Measurements from ENCODE around the gene THAP4. TPM values are rescaled to one million over a fixed set of nuclear protein-coding genes. Genes with fewer than 3 reads are reported as not detected.

THAP4 gene
- total and polyA plus RNA-seq, 2 of the 13 experiments (the other 11 are each of a cell fraction or from before 2014, with no cell fraction given), result 59.7 to 75.7 TPM

DNA sequence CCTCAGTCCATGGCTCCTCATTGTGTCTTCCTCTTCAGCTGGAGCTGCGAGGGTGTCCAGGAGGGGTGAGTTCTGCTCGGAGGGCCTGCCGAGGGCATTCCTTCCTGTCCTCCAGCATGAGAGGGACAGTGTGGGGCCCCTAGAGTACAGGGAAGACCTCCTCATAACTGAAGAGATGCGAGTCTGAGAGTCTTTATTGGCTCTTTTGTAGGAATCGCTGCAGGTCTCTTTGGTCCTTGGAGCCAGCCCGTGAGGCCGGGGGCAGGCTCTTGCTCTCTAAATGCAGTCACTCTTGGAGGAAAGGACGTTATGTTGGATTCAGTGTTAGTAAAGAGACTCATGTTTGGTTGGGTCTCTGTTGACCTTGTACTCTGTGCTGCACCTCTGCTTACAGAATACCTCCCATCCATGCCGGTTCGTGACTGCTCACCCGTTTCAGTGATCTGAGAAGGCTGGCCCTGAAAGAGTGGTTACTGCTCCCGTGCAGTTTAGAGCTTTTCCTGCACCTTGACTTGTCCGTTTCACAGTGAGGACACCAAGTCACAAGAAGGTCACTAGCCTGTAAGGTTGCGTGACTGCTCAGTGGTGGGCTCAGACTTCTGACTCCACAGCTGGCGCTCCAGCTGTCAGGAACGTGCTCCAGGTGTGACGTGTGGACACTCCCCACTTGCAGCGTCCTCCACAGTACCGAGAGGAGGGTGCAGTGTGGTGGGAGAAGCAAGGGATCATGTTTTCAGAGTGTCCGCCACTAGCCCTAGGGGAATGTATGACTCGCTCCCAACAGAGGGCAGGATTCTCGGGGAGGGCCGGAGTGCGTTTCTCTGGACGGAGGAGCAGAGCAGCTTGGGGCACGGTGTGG lies 8.3 kb upstream of the THAP4 start (continued):
- TF ChIP-seq PHB2 (IDR thresholded peaks at IDR 0.05; ENCODE audit: partially characterized antibody), result no peak
- TF ChIP-seq ZNF839 (CRISPR knock-in tag; IDR thresholded peaks at IDR 0.05; ENCODE audit: borderline replicate concordance), result peak; percentile 53; the same call in 1 of the 2 replicates
- TF ChIP-seq, protein P1, sequence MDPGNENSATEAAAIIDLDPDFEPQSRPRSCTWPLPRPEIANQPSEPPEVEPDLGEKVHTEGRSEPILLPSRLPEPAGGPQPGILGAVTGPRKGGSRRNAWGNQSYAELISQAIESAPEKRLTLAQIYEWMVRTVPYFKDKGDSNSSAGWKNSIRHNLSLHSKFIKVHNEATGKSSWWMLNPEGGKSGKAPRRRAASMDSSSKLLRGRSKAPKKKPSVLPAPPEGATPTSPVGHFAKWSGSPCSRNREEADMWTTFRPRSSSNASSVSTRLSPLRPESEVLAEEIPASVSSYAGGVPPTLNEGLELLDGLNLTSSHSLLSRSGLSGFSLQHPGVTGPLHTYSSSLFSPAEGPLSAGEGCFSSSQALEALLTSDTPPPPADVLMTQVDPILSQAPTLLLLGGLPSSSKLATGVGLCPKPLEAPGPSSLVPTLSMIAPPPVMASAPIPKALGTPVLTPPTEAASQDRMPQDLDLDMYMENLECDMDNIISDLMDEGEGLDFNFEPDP (CRISPR knock-in tag; conservative IDR thresholded peaks at IDR 0.05), result no peak
- TF ChIP-seq ZNF607 (CRISPR knock-in tag; IDR thresholded peaks at IDR 0.05; ENCODE audit: borderline replicate concordance), result peak; percentile 81; the same call in 1 of the 2 replicates
- TF ChIP-seq NPAS2 (CRISPR knock-in tag; IDR thresholded peaks at IDR 0.05; ENCODE audit: borderline replicate concordance), result no peak
- peak; percentile 69 for TF ChIP-seq NR2F6 (IDR thresholded peaks at IDR 0.05)
- TF ChIP-seq NR2F6 (CRISPR knock-in tag; IDR thresholded peaks at IDR 0.05), result peak; percentile 36; the same call in 1 of the 2 replicates
- no peak; the same call in 1 of the 2 replicates for TF ChIP-seq ZNF124 (CRISPR knock-in tag; IDR thresholded peaks at IDR 0.05)
- peak; percentile 85; the same call in 1 of the 2 replicates for TF ChIP-seq MTF2 (CRISPR knock-in tag; IDR thresholded peaks at IDR 0.05; ENCODE audit: borderline replicate concordance)
- TF ChIP-seq, protein P2, sequence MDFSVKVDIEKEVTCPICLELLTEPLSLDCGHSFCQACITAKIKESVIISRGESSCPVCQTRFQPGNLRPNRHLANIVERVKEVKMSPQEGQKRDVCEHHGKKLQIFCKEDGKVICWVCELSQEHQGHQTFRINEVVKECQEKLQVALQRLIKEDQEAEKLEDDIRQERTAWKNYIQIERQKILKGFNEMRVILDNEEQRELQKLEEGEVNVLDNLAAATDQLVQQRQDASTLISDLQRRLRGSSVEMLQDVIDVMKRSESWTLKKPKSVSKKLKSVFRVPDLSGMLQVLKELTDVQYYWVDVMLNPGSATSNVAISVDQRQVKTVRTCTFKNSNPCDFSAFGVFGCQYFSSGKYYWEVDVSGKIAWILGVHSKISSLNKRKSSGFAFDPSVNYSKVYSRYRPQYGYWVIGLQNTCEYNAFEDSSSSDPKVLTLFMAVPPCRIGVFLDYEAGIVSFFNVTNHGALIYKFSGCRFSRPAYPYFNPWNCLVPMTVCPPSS (IDR thresholded peaks at IDR 0.05), result no peak
- TF ChIP-seq SMARCC2 (IDR thresholded peaks at IDR 0.05), result no peak
- TF ChIP-seq, protein P3, sequence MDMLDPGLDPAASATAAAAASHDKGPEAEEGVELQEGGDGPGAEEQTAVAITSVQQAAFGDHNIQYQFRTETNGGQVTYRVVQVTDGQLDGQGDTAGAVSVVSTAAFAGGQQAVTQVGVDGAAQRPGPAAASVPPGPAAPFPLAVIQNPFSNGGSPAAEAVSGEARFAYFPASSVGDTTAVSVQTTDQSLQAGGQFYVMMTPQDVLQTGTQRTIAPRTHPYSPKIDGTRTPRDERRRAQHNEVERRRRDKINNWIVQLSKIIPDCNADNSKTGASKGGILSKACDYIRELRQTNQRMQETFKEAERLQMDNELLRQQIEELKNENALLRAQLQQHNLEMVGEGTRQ (IDR thresholded peaks at IDR 0.05; ENCODE audit: low read depth, low read length), result no peak
- TF ChIP-seq, protein P3 (CRISPR knock-in tag; IDR thresholded peaks at IDR 0.05; ENCODE audit: borderline replicate concordance), result no peak
- TF ChIP-seq CHCHD3 (CRISPR knock-in tag; IDR thresholded peaks at IDR 0.05), result no peak
- no peak for TF ChIP-seq HNRNPUL1 (IDR thresholded peaks at IDR 0.05; ENCODE audit: low read depth, low read length)
- no peak for TF ChIP-seq STAT5B (CRISPR knock-in tag; IDR thresholded peaks at IDR 0.05)
- peak; percentile 56 for TF ChIP-seq BCL6 (CRISPR knock-in tag; IDR thresholded peaks at IDR 0.05)
- no peak for TF ChIP-seq FOXK1 (CRISPR knock-in tag; IDR thresholded peaks at IDR 0.05; ENCODE audit: borderline replicate concordance, low read depth)
- peak; percentile 75; the same call in 1 of the 2 replicates for TF ChIP-seq ZNF274 (CRISPR knock-in tag; IDR thresholded peaks at IDR 0.05)
- peak; percentile 55; the same call in 1 of the 2 replicates for TF ChIP-seq ZSCAN29 (CRISPR knock-in tag; conservative IDR thresholded peaks at IDR 0.05)
- no peak for TF ChIP-seq HHEX (CRISPR knock-in tag; IDR thresholded peaks at IDR 0.05)
- TF ChIP-seq, protein P4, sequence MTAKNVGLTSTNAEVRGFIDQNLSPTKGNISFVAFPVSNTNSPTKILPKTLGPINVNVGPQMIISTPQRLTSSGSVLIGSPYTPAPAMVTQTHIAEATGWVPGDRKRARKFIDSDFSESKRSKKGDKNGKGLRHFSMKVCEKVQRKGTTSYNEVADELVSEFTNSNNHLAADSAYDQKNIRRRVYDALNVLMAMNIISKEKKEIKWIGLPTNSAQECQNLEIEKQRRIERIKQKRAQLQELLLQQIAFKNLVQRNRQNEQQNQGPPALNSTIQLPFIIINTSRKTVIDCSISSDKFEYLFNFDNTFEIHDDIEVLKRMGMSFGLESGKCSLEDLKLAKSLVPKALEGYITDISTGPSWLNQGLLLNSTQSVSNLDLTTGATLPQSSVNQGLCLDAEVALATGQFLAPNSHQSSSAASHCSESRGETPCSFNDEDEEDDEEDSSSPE (CRISPR knock-in tag; IDR thresholded peaks at IDR 0.05), result no peak
- TF ChIP-seq PTBP1 (IDR thresholded peaks at IDR 0.05; ENCODE audit: low read depth, low read length, poor library complexity, severe bottlenecking), result no peak
- TF ChIP-seq ZNF205 (CRISPR knock-in tag; IDR thresholded peaks at IDR 0.05), result no peak
- TF ChIP-seq DNMT1 (CRISPR knock-in tag; IDR thresholded peaks at IDR 0.05), result 0 out of 2 replicates have a peak, but pooled peaks have one; percentile 27
